Measurements from ENCODE around the gene CETP.

DNA sequence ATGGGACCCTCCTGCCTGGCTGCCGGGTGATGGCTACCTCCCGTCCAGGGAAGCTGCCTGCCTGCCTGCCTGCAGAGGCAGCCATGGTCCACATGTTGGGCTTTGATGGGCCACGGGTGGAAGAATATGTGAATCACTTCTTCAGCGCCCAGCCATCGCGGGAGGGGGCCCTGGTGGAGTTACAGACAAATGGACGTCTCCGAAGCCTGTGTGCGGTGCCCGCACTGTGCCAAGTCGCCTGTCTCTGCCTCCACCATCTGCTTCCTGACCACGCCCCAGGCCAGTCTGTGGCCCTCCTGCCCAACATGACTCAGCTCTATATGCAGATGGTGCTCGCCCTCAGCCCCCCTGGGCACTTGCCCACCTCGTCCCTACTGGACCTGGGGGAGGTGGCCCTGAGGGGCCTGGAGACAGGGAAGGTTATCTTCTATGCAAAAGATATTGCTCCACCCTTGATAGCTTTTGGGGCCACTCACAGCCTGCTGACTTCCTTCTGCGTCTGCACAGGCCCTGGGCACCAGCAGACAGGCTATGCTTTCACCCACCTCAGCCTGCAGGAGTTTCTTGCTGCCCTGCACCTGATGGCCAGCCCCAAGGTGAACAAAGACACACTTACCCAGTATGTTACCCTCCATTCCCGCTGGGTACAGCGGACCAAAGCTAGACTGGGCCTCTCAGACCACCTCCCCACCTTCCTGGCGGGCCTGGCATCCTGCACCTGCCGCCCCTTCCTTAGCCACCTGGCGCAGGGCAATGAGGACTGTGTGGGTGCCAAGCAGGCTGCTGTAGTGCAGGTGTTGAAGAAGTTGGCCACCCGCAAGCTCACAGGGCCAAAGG lies 64.4 kb downstream of the CETP start:
- TF ChIP-seq CTCF (conservative IDR thresholded peaks at IDR 0.05 in 1 of 2, IDR thresholded peaks at IDR 0.05 in 1 of 2; ENCODE audit: low read depth in 1 of 2, low read length in 2 of 2) (no peak), EZH2 (IDR thresholded peaks at IDR 0.05; ENCODE audit: low read length, missing control alignments) (no peak)

Measured in fibroblast of lung (primary cell).